NCI-H1694 (cell line): ENCODE data around the gene RAN.
"Not testable (repeated sequence)": the region's sequence is repeated elsewhere in the genome, so short reads cannot be mapped to it uniquely, and the experiment has no call there.

Experiments
- DNase-seq: peaks from one replicate; lab custom pipeline; 2025; lab: John Stamatoyannopoulos, UW

The RAN gene

DNA sequence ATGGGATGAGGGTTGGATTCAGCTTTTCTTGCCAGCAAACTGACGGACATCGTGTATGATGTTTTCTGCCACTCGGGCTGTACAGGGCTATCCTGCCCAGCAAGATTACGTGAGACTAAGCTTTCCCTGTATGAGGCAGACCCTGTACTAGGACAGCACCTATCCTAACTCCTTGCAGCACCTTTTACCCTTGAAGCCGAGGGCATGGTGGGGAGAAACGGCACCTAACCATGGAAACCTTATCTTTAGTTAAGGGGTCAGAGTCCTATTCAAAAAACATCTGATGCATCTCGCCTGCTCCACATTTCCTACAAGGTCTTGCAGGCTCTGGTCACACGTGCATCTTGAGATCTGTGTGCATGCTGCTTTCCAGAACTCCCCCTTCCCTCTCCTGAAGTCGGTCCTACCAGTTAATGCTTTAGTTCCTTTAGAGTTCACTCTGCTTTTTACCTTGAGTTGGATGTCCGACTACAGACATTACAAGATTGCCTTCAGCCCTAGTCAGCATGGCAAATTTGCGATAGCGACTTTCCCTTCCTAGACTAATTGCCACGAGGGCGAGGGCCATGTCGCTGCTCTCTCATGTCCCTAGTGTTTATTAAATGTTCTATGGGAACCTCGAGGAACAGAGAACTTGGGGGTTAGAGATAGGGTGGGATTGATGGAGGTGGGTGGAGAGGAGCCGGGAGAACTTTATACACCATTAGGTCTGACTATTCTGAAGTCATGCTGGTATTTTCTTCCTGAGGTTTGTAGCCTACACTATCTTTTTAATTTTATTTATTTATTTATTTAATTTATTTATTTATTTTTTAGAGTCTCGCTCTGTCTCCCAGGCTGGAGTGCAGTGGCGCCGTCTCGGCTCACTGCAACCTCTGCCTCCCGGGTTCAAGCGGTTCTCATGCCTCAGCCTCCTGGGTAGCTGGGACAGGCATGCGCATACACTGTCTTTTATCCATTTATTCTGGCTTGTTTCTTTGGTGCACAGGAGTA is 6.6 kb downstream of the RAN start:
- DNase-seq = no peak

DNA sequence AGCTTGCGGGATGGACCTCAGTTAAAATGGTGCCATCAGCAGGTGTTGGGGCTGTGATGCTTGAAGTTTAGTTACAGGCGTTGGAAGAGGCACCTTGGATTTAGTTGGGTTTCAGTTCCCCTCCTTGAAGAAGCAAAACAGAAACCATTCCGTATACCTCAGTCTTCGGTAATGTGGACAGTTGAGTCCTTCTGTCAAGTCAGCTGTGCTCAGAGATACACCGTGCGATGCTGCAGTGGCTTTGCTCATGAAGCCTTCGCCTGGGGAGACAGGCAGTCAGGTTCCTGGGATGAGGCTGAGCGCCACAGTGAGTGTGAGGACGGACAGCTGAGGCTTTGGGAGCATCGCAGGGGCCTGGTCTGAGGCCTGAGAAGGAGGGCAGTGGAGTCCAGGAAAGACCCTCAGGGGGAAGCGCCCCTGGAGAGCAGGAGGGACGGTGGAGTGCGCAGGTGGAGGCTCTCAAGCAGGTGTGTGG is 7.4 kb downstream of the RAN start:
- no peak for DNase-seq

DNA sequence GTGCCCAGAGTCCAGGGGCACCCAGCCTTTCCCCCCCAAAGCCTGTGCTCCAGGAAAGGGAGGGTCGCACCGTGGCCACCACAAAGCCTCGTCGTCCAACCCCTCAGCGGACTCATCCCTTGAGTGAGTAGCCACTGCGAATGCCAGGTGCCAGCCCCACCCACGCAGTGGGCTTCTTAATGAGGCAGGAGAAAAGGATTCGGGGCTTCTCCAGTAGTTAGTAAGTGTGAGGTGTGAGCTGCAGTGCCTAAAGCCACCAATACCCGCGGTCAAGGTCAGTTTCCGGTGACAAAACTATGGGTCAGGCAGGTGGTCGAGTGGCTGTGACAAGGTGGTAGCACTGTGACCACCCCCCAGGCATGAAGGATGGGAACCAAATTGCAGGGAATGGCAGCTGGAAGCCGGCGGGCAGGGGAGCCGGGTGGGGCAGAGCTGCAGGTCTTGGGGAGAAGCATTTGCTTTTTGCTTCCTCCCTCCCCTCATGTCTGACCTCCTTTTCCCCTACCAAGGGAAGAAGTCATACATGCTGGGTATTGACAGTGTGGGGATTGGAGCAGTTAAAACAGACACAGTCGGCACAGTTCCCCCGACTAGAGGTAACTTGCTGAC is 8.0 kb downstream of the RAN start:
- no peak for DNase-seq

DNA sequence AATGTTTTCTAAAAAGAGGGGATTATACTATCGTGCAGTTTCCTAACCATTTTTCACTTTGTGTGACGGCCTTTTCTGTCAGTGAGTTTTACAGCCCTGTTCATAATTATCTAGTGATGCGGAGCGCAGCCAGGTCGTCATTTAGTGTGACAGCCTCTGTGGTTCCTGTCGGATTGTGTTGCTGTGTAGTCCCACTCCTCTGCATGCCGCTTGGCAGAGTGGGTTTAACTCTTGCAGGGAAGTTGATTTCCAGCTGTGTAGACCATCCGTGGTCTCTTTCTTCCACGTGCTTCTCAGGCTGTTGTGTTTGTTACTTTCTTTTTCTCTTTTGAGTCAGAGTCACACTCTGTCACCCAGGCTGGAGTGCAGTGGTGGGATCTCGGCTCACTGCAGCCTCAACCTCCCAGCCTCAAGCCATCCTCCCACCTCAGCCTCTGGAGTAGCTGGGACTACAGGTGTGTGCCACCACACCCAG is 8.6 kb downstream of the RAN start:
- no peak for DNase-seq

DNA sequence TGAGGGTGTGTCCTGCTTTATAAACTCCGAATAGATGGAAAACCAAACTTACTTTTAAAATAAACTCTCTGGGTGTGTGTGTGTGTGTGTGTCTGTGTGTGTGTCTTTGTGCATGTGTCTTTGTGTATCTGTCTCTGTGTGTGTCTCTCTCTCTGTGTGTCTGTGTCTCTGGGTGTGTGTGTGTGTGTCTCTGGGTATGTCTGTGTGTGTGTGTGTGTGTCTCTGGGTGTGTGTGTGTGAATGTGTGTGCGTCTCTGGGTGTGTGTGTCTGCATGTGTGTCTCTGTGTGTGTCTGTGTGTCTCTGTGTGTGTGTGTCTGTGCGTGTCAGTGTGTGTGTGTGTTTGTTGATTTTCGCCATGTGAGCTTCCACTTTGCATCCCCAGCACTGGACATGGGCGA is 9.2 kb downstream of the RAN start:
- DNase-seq = no peak

DNA sequence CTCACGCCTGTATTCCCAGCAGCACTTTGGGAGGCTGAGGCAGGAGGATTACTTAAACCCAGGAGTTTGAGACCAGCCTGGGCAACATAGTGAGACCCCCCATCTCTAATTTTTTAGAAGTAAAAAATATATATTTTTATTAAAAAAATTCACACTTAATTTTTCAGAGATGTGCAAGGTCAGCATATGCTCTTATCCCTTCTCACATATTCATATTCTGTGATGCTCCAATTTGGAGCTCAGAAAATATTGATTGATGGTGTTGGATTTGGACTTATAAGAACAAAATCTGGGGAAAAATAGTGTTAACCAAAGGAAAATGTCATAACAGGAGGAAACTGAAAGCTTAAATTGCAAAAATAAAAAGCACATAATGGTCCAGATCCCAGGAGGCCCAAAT is 9.7 kb downstream of the RAN start:
- no peak for DNase-seq

DNA sequence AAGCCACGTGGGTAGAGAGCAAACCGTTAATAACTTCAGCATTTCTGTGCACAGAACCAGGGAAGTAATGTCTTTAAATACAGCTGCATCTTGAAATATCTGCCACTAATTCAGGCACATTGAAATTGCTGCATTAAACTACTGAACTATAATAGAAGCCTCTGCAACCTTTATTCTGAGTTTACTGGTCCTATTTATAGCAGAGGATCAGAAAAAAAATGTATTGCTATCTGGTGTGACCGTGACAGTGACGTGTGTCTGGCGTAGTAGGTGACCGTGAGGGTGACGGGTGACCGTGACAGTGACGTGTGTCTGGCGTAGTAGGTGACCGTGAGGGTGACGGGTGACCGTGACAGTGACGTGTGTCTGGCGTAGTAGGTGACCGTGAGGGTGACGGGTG is 15.3 kb downstream of the RAN start:
- DNase-seq = not testable (repeated sequence)

DNA sequence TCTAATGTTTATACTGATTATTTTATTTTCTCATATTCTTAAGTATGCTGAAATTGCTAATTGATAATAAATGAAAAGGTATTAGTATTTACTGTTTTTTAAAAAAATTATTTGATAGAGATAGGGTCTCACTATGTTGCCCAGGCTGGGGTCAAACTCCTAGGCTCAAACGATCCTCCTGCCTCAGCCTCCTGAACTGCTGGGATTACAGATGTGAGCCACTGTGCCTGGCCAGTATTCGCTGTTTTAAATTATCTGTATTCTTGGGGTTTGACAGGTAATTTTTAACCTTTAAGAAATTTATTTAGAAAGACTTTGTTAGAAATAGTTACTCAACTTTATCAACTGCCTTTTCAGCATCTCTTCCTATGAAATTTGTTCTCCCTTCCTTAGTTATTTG is 32.2 kb downstream of the RAN start:
- no peak for DNase-seq

DNA sequence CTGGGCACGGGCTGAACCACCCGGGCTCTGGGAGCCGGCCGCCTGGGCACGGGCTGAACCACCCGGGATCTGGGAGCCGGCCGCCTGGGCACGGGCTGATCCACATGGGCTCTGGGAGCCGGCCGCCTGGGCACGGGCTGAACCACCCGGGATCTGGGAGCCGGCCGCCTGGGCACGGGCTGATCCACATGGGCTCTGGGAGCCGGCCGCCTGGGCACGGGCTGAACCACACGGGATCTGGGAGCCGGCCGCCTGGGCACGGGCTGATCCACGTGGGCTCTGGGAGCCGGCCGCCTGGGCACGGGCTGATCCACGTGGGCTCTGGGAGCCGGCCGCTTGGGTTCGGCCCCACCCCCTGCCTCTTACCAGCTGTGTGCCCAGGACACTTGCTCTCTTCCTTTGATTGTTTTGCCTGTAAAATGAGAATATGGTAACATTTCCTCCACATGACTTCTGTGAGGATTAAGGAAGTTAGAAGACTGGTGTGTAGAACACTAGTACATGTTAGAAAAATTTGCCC is 33.1 kb downstream of the RAN start:
- not testable (repeated sequence) for DNase-seq

DNA sequence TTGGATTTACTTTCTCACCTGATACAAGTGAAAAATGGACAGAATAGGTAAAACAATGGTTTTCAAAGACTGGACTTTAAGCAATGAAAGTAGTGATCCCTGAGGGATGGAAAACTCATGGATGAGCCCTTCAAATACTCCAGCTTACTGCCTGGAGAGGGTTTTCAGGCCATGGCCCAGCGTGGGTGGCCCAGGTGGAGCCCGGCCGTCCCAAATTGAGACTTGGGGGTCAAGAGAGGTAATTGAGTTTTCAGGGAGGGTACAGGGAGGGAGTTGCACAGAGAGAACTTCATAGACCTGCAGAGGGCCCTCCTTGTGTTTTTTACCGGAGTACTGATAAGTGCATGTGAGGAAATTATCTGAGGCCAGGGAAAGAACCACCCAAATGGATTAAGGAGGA is 37.2 kb downstream of the RAN start:
- DNase-seq = no peak

DNA sequence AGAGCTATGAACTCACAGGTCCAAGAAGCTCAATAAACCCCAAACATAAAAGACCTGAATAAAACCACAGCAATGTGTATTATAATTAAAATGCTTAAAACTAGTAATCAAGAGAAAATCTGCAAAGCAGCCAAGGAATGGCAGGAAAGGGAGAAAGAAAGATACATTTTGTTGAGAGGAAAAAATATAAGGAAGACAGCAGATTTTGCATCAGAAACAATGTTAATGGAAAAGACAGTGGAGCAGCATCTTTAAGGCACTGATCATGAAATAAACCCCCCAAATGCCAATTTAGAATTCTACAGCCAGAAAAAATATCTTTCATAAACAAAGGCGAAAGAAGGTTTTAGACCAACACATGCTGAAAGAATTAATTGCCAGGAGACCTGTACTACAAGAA is 39.3 kb downstream of the RAN start:
- DNase-seq = no peak

DNA sequence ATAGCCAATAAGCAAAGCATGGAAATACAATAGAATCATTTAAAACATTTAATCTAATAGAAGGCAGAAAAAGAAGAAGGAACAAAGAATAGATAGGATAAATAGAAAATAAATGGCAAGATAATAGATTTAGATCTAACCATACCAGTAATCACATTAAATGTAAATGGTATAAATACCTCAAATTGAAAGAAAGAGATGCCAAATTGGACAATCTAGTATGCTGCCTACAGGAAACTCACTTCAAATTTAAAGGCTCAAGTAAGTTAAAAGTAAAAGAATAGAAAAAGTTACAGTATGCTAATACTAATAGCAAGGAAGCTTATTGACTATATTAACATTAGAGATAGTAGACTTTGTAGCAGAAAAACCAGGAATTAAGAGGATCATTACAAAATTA is 40.1 kb downstream of the RAN start:
- DNase-seq = no peak

DNA sequence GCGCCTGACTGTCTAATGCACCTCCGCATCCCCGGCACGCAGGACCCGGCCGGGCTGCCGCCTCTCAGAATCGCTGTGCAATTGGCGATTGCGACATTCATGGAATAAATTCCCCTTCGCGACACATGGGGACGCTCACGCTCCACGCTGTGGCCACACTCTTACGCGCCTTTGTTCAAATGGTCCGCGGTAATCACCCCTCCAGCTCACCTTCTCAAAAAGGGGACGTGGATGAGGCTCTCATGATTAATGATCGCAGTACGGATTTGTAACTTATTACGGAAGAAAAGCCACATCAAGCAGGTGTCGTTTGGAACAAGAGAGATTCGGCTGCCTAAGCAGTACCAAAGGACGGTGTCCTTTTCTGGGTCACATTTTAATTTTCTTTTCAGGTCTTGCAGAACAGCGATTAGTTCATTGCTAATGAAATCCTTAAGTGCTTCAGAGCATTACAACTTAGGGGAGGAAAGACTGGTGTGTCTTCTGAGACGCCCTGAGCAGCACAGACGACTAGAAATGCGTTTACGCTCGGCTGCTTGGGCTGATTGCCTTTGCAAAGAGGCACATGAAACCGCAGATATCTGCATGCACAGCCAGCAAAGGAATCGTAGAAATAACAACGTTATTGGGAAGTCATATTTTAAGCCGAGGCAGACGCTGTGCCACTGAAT is 44.5 kb downstream of the RAN start:
- peak; percentile 45 for DNase-seq

DNA sequence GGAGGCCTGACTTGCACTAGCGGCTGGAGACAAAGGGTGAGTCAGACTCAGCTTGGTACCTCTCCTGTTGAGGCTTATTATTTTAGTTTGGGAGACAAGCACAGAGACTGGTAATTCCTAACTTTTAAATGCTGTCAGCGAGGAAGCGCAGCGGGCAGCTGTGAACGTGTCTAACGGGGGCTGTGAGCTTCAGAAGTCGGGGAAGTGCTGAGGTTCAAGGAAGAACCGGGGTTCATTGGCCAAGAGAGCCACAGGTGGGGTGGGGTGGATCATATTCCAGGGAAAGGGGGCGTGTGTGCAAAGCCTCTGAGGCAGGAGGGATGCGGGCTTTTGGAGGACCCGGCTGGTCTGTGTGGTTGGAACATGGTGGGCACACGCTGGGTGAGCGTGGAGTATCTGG is 45.7 kb downstream of the RAN start:
- no peak for DNase-seq

DNA sequence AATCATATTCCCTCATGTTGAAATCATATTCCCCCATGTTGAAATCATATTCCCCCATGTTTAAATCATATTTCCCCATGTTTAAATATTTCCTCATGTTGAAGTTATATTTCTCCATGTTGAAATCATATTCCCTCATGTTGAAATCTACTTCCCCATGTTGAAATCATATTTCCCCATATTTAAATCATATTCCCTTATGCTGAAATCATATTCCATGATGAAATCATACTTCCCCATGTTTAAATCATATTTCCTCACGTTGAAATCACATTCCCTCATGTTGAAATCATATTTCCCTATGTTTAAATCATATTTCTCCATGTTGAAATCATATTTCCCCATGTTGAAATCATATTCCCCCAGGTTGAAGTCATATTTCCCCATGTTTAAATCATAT is 47.2 kb downstream of the RAN start:
- no peak for DNase-seq

DNA sequence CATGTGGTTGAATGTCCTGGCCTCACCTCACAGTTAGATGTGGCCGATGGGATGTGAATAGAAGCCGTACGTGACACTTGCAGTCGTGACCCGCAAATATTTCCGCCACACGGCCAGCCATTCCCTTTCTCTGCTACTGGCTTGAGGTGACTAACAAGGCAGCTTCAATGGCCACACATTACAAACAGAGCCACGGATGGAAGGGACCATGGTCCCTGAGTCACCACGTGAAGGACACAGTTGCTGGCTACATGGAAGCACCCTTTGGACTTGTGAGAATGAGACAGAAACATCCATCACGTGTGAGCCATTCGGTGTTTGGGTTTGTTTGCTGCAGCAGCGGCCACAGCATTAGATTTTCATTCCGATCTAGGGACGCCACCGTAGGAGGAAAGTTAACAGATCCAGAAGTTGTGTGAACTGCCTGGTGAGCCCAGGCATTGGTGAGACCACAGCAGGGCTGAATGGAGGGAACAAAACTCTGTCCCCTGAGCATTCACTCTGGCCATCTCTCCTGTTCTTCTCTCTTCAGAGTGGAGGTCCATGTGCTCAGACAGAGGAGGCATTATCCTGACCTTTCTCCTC is 48.3 kb downstream of the RAN start:
- DNase-seq = no peak

DNA sequence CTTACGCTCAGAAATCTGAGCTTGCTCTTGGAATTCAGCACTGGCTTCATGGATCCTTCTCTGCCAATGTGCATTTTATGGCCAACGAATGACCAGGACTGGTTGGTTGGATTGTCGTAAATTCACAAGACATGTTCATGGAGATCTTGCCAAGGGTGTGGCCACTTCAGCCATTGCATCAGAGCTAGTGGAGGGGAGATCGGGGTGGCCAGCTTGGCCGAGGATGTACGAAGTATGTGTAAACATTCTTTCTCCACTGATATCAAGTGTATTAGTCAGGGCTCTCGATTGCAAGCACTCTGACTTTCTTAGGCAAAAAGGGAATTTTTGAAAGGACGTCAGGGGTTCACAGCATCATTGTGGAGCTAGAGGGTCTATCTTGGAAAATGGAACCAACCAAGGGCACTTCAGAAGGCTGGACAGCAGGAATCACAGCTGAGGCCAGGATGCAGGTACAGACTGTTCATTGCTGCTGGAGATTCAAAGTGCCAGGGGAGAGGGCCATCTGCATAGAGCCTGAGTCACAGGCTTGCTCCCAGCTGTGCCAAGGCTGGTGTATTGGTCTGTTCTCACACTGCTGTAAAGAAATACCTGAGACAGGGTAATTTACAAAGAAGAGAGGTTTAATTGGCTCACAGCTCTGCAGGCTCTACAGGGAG is 49.0 kb downstream of the RAN start:
- DNase-seq = no peak

DNA sequence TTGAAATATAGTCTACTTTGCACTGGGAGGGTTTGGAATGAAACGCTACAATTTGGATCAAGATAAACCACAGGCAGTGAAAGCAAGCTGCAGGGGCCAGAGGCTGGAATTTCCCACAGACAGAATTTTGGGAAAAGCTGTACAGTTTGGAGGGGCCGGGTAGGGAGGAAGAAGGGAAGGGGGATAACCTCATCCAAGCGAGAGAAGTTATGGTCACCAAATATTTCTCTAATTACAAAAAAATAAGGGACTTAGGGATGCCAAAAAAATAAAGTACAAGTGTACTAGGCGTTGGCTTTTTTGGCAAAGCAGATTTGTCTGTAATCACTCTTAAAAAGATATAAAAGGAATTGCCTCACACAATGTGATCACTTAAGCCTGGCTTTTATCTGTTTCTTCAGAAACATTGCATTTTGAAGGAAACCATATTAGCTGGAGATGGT is 50.7 kb downstream of the RAN start:
- no peak for DNase-seq

DNA sequence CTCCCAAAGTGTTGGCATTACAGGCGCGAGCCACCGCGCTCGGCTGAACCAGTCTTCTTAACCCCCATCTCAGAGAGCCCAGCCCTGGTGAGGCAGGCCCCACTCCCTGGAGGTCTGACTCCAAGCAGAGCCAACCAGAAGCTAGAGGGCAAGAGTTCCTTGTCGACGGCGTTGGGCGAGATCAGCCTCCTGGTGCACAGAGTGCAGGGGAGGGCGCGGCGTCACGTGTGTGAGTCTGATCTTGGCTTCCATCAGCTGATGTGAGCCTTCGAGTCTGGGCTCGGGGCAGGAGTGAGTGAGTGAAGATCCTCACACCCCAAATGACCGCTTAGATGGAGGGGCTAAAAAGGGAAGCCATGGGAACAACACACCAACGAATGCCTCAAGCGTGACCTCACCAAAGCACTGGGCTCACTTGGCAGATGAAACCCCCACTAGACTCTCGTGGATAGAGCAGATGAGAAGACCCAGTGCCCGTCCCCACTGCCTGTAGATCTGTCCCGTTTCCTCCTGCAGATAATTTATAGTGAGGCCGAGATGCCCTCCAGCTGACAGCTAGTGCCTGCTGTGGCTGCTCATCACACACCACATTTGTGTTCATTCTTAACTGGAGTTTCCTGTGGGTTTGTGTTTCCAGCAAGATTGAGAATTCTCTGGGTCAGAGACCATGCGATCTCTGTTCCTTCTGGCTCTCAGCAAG is 53.2 kb downstream of the RAN start:
- DNase-seq = no peak

DNA sequence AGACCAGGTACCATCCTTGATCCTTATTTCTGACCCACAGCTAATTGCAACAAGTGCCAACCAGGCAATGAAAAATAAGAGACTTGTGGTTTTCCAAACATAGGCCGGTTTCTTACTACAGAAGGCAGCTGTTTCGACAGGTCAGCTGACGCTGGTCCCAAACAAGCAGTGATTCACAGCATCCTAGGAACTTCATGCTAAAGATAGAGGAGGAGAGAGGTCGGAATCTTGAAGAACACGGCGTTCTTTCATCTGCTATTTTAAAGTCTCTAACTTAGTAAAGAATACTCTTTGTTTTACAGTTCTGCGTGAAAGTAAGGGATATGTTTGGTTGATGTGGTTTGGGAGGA is 53.8 kb downstream of the RAN start:
- DNase-seq = no peak
